SH-SY5Y (cell line): ENCODE data around the gene HIF1AN.

Experiments used
- GATA2 ChIP-seq: IDR thresholded peaks from 2 replicates; pipeline ENCODE4 v1.6.1; 2011; ENCODE audit warnings: mild to moderate bottlenecking, low read depth, low read length
- GATA3 ChIP-seq: IDR thresholded peaks from 2 replicates; pipeline ENCODE4 v1.6.1; 2011; ENCODE audit warnings: low read depth, mild to moderate bottlenecking, low read length, moderate library complexity

DNA sequence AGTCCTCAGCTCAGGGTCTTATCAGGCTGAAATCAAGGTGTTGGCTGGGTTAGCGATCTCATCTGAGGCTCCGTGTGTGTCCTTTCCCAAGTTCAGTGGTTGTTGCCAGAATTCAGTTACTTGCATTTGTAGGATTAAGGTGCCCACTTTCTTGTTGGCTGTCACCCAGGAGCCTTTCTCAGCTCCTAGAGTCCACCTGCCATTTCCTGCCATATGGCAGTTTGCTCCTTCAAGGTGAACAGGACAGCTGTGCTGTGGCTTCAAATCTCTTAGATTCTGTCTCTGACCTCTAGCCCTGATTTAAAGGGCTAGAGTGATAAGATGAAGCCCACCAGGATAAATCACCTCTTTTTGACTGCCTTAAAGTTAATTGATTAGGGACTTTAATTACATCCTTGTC is 1.0 kb upstream of the HIF1AN start:
- no peak for TF ChIP-seq GATA2
- no peak for TF ChIP-seq GATA3
